Cerebellar nuclear complex (tissue), 1 donor: Measurements from ENCODE around the gene MACROD2.
A peak's percentile ranks its signal among the peaks of the same experiment; 100 is the strongest.
"Not testable (repeated sequence)": the region's sequence is repeated elsewhere in the genome, so short reads cannot be mapped to it uniquely, and the experiment has no call there.

ENCODE experiments used
- DNase-seq, 2 experiments: peaks; one replicate each; lab custom pipeline; 2025; lab: John Stamatoyannopoulos, UW

MACROD2 gene

GRCh38 chr20:15528391-15529111 is 1533.2 kb downstream of the MACROD2 start:
- DNase-seq, result peak; percentile 4 to 5

GRCh38 chr20:15535863-15536262 is 1540.5 kb downstream of the MACROD2 start:
- DNase-seq, result no peak

- DNase-seq, result not testable (repeated sequence)
These were observed 1541.9 kb downstream of the MACROD2 start for GRCh38 chr20:15537200-15537599.

GRCh38 chr20:15542655-15543054 is 1547.3 kb downstream of the MACROD2 start:
- DNase-seq, result no peak

GRCh38 chr20:15544742-15545141 is 1549.4 kb downstream of the MACROD2 start:
- no peak for DNase-seq

- no peak for DNase-seq
These were observed 1551.3 kb downstream of the MACROD2 start for GRCh38 chr20:15546525-15547023.

GRCh38 chr20:15547119-15547518 is 1551.8 kb downstream of the MACROD2 start:
- DNase-seq, result no peak

GRCh38 chr20:15550116-15550870 is 1555.0 kb downstream of the MACROD2 start:
- DNase-seq, result no peak

GRCh38 chr20:15555913-15556312 is 1560.6 kb downstream of the MACROD2 start:
- peak in 1 of 2 experiments; percentile 69 for DNase-seq

- DNase-seq, result no peak
These were observed 1561.6 kb downstream of the MACROD2 start for GRCh38 chr20:15556869-15557268.

- no peak for DNase-seq
These were observed 1565.8 kb downstream of the MACROD2 start for GRCh38 chr20:15561070-15561569.

- no peak for DNase-seq
These were observed 1566.5 kb downstream of the MACROD2 start for GRCh38 chr20:15561707-15562404.

- no peak for DNase-seq
These were observed 1568.5 kb downstream of the MACROD2 start for GRCh38 chr20:15563836-15564235.

GRCh38 chr20:15564981-15565380 is 1569.7 kb downstream of the MACROD2 start:
- DNase-seq, result no peak

GRCh38 chr20:15565786-15566185 is 1570.5 kb downstream of the MACROD2 start:
- DNase-seq, result no peak

- no peak for DNase-seq
These were observed 1571.9 kb downstream of the MACROD2 start for GRCh38 chr20:15567219-15567618.

GRCh38 chr20:15570156-15570555 is 1574.8 kb downstream of the MACROD2 start:
- no peak for DNase-seq

- DNase-seq, result no peak
These were observed 1575.7 kb downstream of the MACROD2 start for GRCh38 chr20:15571056-15571455.

- no peak for DNase-seq
These were observed 1579.9 kb downstream of the MACROD2 start for GRCh38 chr20:15575255-15575654.

GRCh38 chr20:15576411-15576810 is 1581.1 kb downstream of the MACROD2 start:
- DNase-seq, result no peak

- DNase-seq, result no peak
These were observed 1582.8 kb downstream of the MACROD2 start for GRCh38 chr20:15578113-15578512.

- DNase-seq, result no peak
These were observed 1584.4 kb downstream of the MACROD2 start for GRCh38 chr20:15579688-15580087.
